Epithelial cell of proximal tubule (primary cell): ENCODE results near the gene SLC25A13. TPM values are rescaled to one million over a fixed set of nuclear protein-coding genes. Genes with fewer than 3 reads are reported as not detected.
"Not testable (repeated sequence)": the region's sequence is repeated elsewhere in the genome, so short reads cannot be mapped to it uniquely, and the experiment has no call there.

ENCODE experiments used
- DNase-seq: peaks from one replicate; pipeline ENCODE4 v3.0.0-alpha.2; 2011; ENCODE audit warnings: low read depth
- H3K4me3 ChIP-seq: 2 replicates; pipeline ENCODE4 v1.5.1; 2011; ENCODE audit warnings: low read depth, mild to moderate bottlenecking, low read length
- CTCF ChIP-seq: conservative IDR thresholded peaks from 2 replicates; pipeline ENCODE4 v1.5.1; 2012; ENCODE audit warnings: low read depth, mild to moderate bottlenecking, low read length
- total RNA-seq: library from RNA; depleted of rRNA; stranded (reverse); fragments of >200 nt; gene quantifications from 2 replicates; pipeline ENCODE4 v1.2.3, GENCODE V29; 2015

The SLC25A13 gene
- total RNA-seq, 1 donor from 2014 or later: 51.3 TPM

DNA sequence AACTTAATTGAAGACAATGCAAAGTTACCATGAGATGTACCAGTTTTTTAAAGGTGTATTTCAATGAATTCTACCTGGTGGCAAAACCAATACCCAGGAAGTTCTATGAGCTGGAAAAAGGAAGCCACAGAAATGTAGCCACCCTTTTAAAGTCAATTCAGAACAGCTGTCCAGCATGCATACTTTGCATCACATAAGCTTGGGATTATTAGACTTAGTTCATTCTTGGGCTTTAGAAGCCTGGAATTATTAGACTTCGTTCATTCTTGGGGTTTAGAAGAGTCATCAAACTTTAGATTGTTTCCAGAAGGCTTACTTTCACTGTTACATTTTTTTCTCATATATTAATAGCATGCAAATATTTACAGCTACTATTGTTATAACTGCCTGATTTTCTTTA is 20.9 kb downstream of the SLC25A13 start:
- no peak for DNase-seq
- H3K4me3 ChIP-seq: no peak overlapping the region
- no peak for TF ChIP-seq CTCF

GRCh38 chr7:96300502-96300901 is 21.4 kb downstream of the SLC25A13 start:
- no peak for TF ChIP-seq CTCF
- no peak overlapping the region for H3K4me3 ChIP-seq
- DNase-seq: no peak

GRCh38 chr7:96299496-96299895 is 22.4 kb downstream of the SLC25A13 start:
- no peak overlapping the region for H3K4me3 ChIP-seq
- no peak for DNase-seq
- no peak for TF ChIP-seq CTCF

DNA sequence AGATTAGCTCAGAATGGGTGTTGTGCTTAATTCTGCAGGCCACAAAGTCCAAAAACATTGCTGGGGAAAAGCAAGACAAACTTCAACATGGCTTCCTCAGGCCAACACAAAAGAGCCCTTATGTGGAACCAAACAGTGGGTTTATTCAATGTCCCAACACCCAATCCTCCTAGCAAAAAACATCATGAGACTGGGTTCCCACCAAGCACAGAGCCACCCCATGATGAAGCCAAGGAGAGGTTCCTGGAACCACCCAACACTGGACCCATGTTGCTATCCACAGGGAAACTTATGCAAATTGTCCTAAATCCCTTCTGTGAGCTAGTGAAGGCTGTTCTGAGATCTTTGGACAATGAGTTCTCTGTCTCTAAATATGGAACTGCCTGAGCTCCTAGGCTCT is 24.0 kb downstream of the SLC25A13 start:
- no peak for DNase-seq
- no peak for TF ChIP-seq CTCF
- H3K4me3 ChIP-seq: no peak overlapping the region

DNA sequence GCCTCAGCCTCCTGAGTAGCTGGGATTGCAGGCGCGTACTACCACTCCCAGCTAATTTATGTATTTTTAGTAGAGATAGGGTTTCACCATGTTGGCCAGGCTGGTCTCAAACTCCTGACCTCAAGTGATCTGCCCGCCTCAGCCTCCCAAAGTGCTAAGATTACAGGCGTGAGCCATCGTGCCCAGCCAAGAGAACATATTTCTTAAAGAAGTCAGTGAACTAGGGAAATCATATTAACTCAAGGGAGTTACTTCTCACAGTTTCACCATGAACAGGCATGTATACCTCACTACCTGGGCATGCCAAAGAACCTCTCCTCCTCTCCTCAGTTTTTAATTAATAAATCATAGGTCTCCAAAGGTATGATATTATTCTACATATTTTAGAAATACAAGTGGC is 24.5 kb downstream of the SLC25A13 start:
- not testable (repeated sequence) for H3K4me3 ChIP-seq, DNase-seq

DNA sequence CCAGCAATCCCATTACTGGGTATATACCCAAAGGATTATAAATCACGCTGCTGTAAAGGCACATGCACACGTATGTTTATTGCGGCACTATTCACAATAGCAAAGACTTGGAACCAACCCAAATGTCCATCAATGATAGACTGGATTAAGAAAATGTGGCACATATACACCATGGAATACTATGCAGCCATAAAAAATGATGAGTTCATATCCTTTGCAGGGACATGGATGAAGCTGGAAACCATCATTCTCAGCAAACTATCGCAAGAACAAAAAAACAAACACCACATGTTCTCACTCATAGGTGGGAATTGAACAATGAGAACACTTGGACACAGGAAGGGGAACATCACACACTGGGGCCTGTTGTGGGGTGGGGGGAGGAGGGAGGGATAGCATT is 28.0 kb downstream of the SLC25A13 start:
- DNase-seq, H3K4me3 ChIP-seq: not testable (repeated sequence)

DNA sequence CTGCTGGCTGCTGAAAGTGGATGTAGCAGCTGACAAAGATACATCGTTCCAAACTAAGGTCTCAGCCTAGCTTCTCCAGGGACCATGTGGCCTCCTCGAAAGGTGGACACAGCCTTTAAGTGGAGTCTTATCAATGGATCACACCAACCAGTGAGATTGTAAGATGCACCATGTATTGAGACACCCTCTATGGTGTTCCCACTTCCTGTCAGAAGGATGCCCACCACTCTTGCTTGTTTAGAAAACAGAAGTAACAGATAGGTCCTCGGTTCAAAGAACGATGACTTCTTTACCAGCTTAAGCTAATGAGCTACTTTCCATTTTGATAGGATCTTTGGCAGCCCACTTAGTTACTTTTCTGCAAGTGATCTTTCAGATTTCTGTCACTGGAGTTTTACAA is 34.3 kb downstream of the SLC25A13 start:
- DNase-seq: no peak
- TF ChIP-seq CTCF: no peak
- H3K4me3 ChIP-seq: no peak overlapping the region

GRCh38 chr7:96287132-96287531 is 34.8 kb downstream of the SLC25A13 start:
- no peak overlapping the region for H3K4me3 ChIP-seq
- no peak for DNase-seq
- no peak for TF ChIP-seq CTCF
